ENCODE data around the gene TMPRSS13.

GRCh38 chr11:117945047-117945810 lies 16.0 kb upstream of the TMPRSS13 start:
- TF ChIP-seq CTCF (IDR thresholded peaks at IDR 0.05) = no peak
- no peak for TF ChIP-seq POLR2A (IDR thresholded peaks at IDR 0.05)
